ENCODE results near the gene ZNF329.

DNA sequence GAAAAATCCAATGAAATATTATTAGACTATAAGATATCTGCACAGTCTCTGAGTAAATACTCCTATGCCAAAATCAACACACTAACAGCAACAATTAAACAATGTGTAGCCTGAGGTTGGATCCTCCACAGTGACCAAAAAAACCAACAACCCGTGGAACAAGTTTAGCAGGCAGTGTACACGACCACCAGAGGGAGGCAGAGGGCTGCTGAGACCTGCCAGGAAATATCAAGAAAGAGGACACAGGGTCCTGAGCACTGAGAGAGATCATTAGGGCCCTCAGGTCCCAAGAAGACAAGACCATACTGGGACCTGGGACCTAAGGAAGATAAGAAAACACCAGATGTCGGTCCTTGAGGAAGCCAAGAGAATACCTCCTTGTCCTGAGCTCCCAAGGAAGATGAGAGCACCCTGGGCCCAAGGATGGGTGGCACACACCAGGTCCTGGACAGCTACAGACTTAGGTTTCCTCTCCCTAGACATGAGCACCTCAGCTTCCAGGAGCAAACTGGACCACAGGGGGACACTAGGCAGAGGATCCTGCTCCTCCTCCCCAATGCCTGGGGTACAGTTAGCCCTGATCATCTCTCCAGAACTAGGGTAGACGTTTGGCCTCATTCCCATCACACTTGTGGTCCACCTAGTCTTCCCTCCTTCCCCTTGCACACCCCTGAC lies 31.4 kb upstream of the ZNF329 start:
- TF ChIP-seq ZNF785 (CRISPR knock-in tag; IDR thresholded peaks at IDR 0.05) (no peak), GABPB2 (CRISPR knock-in tag; conservative IDR thresholded peaks at IDR 0.05) (no peak)

Measured in K562 (cell line).